Measurements from ENCODE around the gene ZFP30.

DNA sequence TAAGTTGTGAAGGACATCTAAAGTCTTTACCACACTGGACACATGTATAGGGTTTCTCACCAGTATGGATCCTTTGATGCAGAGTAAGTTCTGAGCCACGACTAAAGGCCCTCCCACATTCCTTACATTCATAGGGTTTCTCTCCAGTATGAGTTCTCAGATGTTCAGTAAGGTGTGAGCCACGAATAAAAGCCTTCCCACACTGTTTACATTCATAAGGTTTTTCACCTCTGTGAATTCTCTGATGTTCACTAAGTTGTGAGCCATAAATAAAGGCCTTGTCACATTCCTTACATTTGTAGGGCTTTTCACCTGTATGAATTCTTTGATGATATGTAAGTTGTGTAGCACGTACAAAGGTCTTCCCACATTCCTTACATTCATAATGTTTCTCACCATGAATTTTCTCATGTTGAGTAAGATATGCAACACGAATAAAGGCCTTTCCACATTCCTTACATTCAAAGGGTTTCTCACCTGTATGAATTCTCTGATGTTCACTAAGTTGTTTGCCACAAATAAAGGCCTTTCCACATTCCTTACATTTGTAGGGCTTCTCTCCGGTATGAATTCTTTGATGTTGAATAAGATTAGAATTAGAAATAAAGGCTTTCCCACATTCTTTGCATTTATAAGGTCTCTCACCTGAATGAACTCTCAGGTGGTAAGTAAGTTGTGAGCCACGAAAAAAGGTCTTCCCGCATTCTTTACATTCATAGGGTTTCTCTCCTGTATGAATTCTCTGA is 90.5 kb downstream of the ZFP30 start:
- TF ChIP-seq POLR2AphosphoS5 (IDR thresholded peaks at IDR 0.05) (no peak), POLR2A (IDR thresholded peaks at IDR 0.05) (no peak), EP300 (IDR thresholded peaks at IDR 0.05) (no peak)
- TF ChIP-seq, protein P1, sequence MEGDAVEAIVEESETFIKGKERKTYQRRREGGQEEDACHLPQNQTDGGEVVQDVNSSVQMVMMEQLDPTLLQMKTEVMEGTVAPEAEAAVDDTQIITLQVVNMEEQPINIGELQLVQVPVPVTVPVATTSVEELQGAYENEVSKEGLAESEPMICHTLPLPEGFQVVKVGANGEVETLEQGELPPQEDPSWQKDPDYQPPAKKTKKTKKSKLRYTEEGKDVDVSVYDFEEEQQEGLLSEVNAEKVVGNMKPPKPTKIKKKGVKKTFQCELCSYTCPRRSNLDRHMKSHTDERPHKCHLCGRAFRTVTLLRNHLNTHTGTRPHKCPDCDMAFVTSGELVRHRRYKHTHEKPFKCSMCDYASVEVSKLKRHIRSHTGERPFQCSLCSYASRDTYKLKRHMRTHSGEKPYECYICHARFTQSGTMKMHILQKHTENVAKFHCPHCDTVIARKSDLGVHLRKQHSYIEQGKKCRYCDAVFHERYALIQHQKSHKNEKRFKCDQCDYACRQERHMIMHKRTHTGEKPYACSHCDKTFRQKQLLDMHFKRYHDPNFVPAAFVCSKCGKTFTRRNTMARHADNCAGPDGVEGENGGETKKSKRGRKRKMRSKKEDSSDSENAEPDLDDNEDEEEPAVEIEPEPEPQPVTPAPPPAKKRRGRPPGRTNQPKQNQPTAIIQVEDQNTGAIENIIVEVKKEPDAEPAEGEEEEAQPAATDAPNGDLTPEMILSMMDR (IDR thresholded peaks at IDR 0.05), result no peak

Measured in suprapubic skin (tissue), 4 donors.